K562 (cell line): ENCODE measurements around the gene HMCN1. TPM values are rescaled to one million over a fixed set of nuclear protein-coding genes. Genes with fewer than 3 reads are reported as not detected.

Experiments
- ATAC-seq: fragments of 200-7000 bp; cut with Tn5 transposase; 3 replicates; pipeline ENCODE4 v1.9.1; 2020; ENCODE audit warnings: moderate library complexity
- BruUV-seq: library from RNA; stranded (reverse); fragments of 400-500 nt; replicated peaks from 2 replicates; lab custom pipeline; 2021; lab: Mats Ljungman, UMichigan
- CTCF ChIA-PET: fragments of 300-600 bp; formaldehyde crosslinking; extraction: SDS; loops from one replicate; lab custom pipeline; 2021; ENCODE audit warnings: low intra/inter-chr PET ratio; lab: Yijun Ruan, JAX
- POLR2A ChIA-PET: fragments of 300-600, 350-650 bp; sonication (Branson Sonifier 250); formaldehyde crosslinking; extraction: SDS; loops from one replicate; lab custom pipeline; 2021; ENCODE audit warnings: antibody characterized with exemption, inconsistent platforms; lab: Yijun Ruan, JAX
- DNase-seq, 4 experiments: peaks; one replicate each; pipeline versions ENCODE4 v3.0.0 to v3.0.0-alpha.2; 2011 to 2018; ENCODE audit warnings: low spot score in 3 of 4, mixed read lengths in 3 of 4; ENCODE audit errors: extremely low read depth in 1 of 4
- FAIRE-seq: peaks from 2 replicates; lab custom pipeline; 2011; peaks lifted over from hg19 to GRCh38; lab: Jason Lieb, UNC
- H2AFZ ChIP-seq: 2 replicates; pipeline ENCODE4 v1.6.0; 2011; ENCODE audit warnings: low read depth, low read length, control low read depth, inconsistent platforms
- H3K27ac ChIP-seq: fragments of 200-600 bp; 3 replicates; pipeline ENCODE4 v1.8.0; 2011; ENCODE audit warnings: low read depth, mild to moderate bottlenecking, control low read depth, inconsistent platforms, low read length, moderate library complexity, mixed read lengths; ENCODE audit errors: extremely low read depth
- H3K27me3 ChIP-seq, 2 experiments: fragments of 300-600 bp in 1 of 2; 2 replicates in 1 of 2; 3 replicates in 1 of 2; pipeline versions ENCODE4 v1.6.0 to v1.8.0; 2011; ENCODE audit warnings: inconsistent platforms in 2 of 2, low read length in 2 of 2, mild to moderate bottlenecking in 1 of 2, mixed read lengths in 1 of 2, moderate library complexity in 1 of 2; ENCODE audit not compliant: control insufficient read depth in 2 of 2, insufficient read depth in 2 of 2
- H3K36me3 ChIP-seq: fragments of 300-600 bp; 3 replicates; pipeline ENCODE4 v1.8.0; 2011; ENCODE audit warnings: mild to moderate bottlenecking, low read length, inconsistent platforms; ENCODE audit not compliant: control insufficient read depth, insufficient read depth
- H3K4me1 ChIP-seq, 2 experiments: fragments of 200-600 bp in 1 of 2; replicated peaks in 1 of 2; 2 replicates in 1 of 2; 3 replicates in 1 of 2; pipeline versions ENCODE4 v1.5.1 to v1.8.0; 2011; ENCODE audit warnings: inconsistent platforms in 2 of 2, low read length in 2 of 2, mild to moderate bottlenecking in 1 of 2, mixed read lengths in 1 of 2, moderate library complexity in 1 of 2; ENCODE audit not compliant: control insufficient read depth in 2 of 2, insufficient read depth in 2 of 2
- H3K4me2 ChIP-seq: 2 replicates; pipeline ENCODE4 v1.6.1; 2011; ENCODE audit warnings: low read length, control low read depth, inconsistent platforms, mixed read lengths; ENCODE audit not compliant: insufficient read depth
- H3K4me3 ChIP-seq: fragments of 200-600 bp; sonication (generic), shearing (Covaris generic); 2 replicates; pipeline ENCODE4 v1.5.1; 2016; ENCODE audit warnings: control low read depth, inconsistent platforms
- H3K79me2 ChIP-seq: fragments of 200-600 bp; 3 replicates; pipeline ENCODE4 v1.8.0; 2011; ENCODE audit warnings: low read length, inconsistent platforms; ENCODE audit not compliant: control insufficient read depth, insufficient read depth
- H3K9ac ChIP-seq, 2 experiments: 2 replicates each; pipeline versions ENCODE4 v1.6.0 to v1.6.1; 2011; ENCODE audit warnings: low read depth in 2 of 2, low read length in 2 of 2, control low read depth in 1 of 2, inconsistent platforms in 1 of 2, mild to moderate bottlenecking in 1 of 2, mixed read lengths in 1 of 2; ENCODE audit not compliant: insufficient read depth in 1 of 2
- H3K9me1 ChIP-seq: one replicate; pipeline ENCODE4 v1.6.0; 2011; ENCODE audit warnings: inconsistent platforms, mild to moderate bottlenecking, low read length, moderate library complexity; ENCODE audit not compliant: control insufficient read depth, insufficient read depth
- H3K9me3 ChIP-seq: replicated peaks from 2 replicates; pipeline ENCODE4 v1.5.1; 2011; ENCODE audit warnings: low read depth, low read length, inconsistent platforms; ENCODE audit not compliant: control insufficient read depth, insufficient read depth
- H4K20me1 ChIP-seq: replicated peaks from 2 replicates; pipeline ENCODE4 v1.6.1; 2011; ENCODE audit warnings: low read length, inconsistent platforms, mixed read lengths; ENCODE audit not compliant: control insufficient read depth, insufficient read depth
- ATF2 ChIP-seq: sonication (generic); formaldehyde crosslinking; IDR thresholded peaks from 2 replicates; pipeline ENCODE4 v1.8.1; 2022; ENCODE audit warnings: missing genetic modification reagents
- CEBPB ChIP-seq: fragments of 450-650 bp; IDR thresholded peaks from 2 replicates; pipeline ENCODE4 v1.6.1; 2016; ENCODE audit warnings: missing genetic modification characterization, missing compliant biosample characterization
- CEBPG ChIP-seq, 3 experiments: fragments of 200-800 bp in 1 of 3; sonication (Bioruptor generic) in 1 of 3; sonication (generic) in 1 of 3; formaldehyde crosslinking in 1 of 3; IDR thresholded peaks in 2 of 3; conservative IDR thresholded peaks in 1 of 3; 2 replicates each; pipeline versions ENCODE4 v1.6.1 to v1.8.0; 2016 to 2022; ENCODE audit warnings: missing compliant biosample characterization in 2 of 3, missing genetic modification characterization in 2 of 3, mild to moderate bottlenecking in 1 of 3, missing genetic modification reagents in 1 of 3
- HEY1 ChIP-seq: fragments of 250-450 bp; sonication (Bioruptor Pico); IDR thresholded peaks from 2 replicates; pipeline ENCODE4 v1.5.0; 2020; ENCODE audit warnings: mild to moderate bottlenecking, moderate library complexity, borderline replicate concordance
- MAFK ChIP-seq: IDR thresholded peaks from 2 replicates; pipeline ENCODE4 v1.6.1; 2011; ENCODE audit warnings: low read length, improper control_type of control experiment
- MYBL2 ChIP-seq, 2 experiments: fragments of 450-650 bp in 1 of 2; sonication (generic) in 1 of 2; formaldehyde crosslinking in 1 of 2; IDR thresholded peaks; 2 replicates each; pipeline versions ENCODE4 v1.6.1 to v1.8.1; 2017 to 2022; ENCODE audit warnings: borderline replicate concordance in 1 of 2, inconsistent platforms in 1 of 2, low read depth in 1 of 2, mild to moderate bottlenecking in 1 of 2, missing genetic modification reagents in 1 of 2, moderate library complexity in 1 of 2
- NFYB ChIP-seq: IDR thresholded peaks from 2 replicates; pipeline ENCODE4 v1.6.1; 2011; ENCODE audit warnings: mild to moderate bottlenecking, moderate library complexity; ENCODE audit not compliant: insufficient read length; ENCODE audit errors: extremely low read depth
- RHOXF2B ChIP-seq: fragments of 250-450 bp; sonication (Bioruptor Pico); conservative IDR thresholded peaks from 2 replicates; pipeline ENCODE4 v1.5.1; 2021
- SRSF3 ChIP-seq: fragments of 200-400 bp; formaldehyde crosslinking; IDR thresholded peaks from 2 replicates; pipeline ENCODE4 v1.6.1; 2016; ENCODE audit warnings: mild to moderate bottlenecking, low read length, moderate library complexity; ENCODE audit not compliant: insufficient read depth
- ZNF449 ChIP-seq: fragments of 250-450 bp; sonication (Bioruptor Pico); IDR thresholded peaks from 2 replicates; pipeline ENCODE4 v1.8.0; 2022; ENCODE audit warnings: moderate library complexity, mild to moderate bottlenecking, inconsistent platforms
- WGBS: fragments of 100-300 bp; shearing (Covaris generic); methylation state at CpG from one replicate; pipeline ENCODE4 v1.1.6; 2016; ENCODE audit warnings: low coverage, mixed read lengths; ENCODE audit not compliant: insufficient coverage; ENCODE audit errors: missing lambda C conversion rate; 5-methylcytosine and 5-hydroxymethylcytosine counted together
- in situ Hi-C: fragments of 300-500 bp; cut with MboI; formaldehyde crosslinking; loops from 4 replicates; pipeline ENCODE4 v1.15.0; 2018; ENCODE audit warnings: inconsistent platforms, mixed read lengths
- intact Hi-C: fragments of 100-400 bp; cut with micrococcal nuclease; formaldehyde crosslinking; loops from 2 replicates; pipeline ENCODE4 v1.14.2; 2022
- polyA plus RNA-seq, 8 experiments: library from polyadenylated mRNA; depleted of rRNA in 4 of 8; stranded (reverse) in 5 of 8; unstranded in 3 of 8; fragments of >200 nt; fragmentation: Nextera tagmentation in 2 of 8; fragmentation: Illumina TruSeq in 1 of 8; extraction: Ambion mirVana in 2 of 8; extraction: Trizol in 1 of 8; gene quantifications; 2 replicates each; pipeline versions ENCODE4 v1.2.1 to v1.2.3, GENCODE V29; 2011 to 2014; ENCODE audit warnings: inconsistent platforms in 1 of 8, missing spikeins in 1 of 8
- total RNA-seq, 7 experiments: library from RNA; depleted of rRNA in 6 of 7; stranded (reverse); fragments of >200 nt in 6 of 7; fragmentation: Illumina TruSeq in 2 of 7; extraction: Trizol in 2 of 7; gene quantifications; 2 replicates each; pipeline versions ENCODE4 v1.2.1 to v1.2.3, GENCODE V29; 2011 to 2021; ENCODE audit warnings: low replicate concordance in 1 of 7
- TF ChIP-seq, protein P1 (sequence below): fragments of 200-400 bp; formaldehyde crosslinking; IDR thresholded peaks from 2 replicates; pipeline ENCODE4 v1.6.1; 2017; ENCODE audit warnings: mild to moderate bottlenecking, low read depth, low read length, moderate library complexity

Gene HMCN1
- total and polyA plus RNA-seq, 9 of the 15 experiments (the other 6 are each of a cell fraction or from before 2014, with no cell fraction given): 0.07 to 0.36 (median 0.21) TPM

DNA sequence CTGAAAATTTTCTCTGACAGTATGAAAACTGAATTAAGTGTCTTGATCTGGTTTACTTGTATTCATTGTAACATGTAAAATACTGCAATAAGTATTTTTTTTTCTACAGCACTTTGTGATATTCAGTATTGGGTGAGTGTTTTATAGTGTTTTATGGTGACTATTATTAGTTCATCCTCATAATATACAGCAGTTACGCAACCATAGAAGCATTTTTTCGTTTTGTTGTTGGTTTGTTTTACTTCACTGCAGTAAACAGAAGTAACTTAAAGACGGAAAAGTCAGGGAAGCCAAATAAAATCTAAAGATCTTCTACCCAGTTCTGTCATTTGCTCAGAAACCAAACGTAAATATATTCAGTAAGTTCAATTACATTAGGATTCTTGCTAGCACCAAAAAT, 390.8 kb downstream of the HMCN1 start:
- H2AFZ ChIP-seq: no peak overlapping the region
- intact Hi-C loops (no loop called here), in situ Hi-C loops (no loop called here)
- TF ChIP-seq RHOXF2B (CRISPR knock-in tag) (no peak), CEBPG (CRISPR knock-in tag; IDR thresholded peaks at IDR 0.05) (no peak), CEBPG (tag; conservative IDR thresholded peaks at IDR 0.05 in 1 of 2, IDR thresholded peaks at IDR 0.05 in 1 of 2) (peak; percentile 49 to 58; a peak in 3 of 4 replicates), MAFK (no peak), MYBL2 (IDR thresholded peaks at IDR 0.05; ENCODE audit: low read depth) (no peak), MYBL2 (CRISPR knock-in tag; IDR thresholded peaks at IDR 0.05; ENCODE audit: borderline replicate concordance) (no peak), HEY1 (CRISPR knock-in tag) (no peak), CEBPB (tag) (peak; percentile 79), ATF2 (CRISPR knock-in tag) (no peak), ZNF449 (CRISPR knock-in tag) (no peak), NFYB (no peak), SRSF3 (no peak)
- TF ChIP-seq, protein P1, sequence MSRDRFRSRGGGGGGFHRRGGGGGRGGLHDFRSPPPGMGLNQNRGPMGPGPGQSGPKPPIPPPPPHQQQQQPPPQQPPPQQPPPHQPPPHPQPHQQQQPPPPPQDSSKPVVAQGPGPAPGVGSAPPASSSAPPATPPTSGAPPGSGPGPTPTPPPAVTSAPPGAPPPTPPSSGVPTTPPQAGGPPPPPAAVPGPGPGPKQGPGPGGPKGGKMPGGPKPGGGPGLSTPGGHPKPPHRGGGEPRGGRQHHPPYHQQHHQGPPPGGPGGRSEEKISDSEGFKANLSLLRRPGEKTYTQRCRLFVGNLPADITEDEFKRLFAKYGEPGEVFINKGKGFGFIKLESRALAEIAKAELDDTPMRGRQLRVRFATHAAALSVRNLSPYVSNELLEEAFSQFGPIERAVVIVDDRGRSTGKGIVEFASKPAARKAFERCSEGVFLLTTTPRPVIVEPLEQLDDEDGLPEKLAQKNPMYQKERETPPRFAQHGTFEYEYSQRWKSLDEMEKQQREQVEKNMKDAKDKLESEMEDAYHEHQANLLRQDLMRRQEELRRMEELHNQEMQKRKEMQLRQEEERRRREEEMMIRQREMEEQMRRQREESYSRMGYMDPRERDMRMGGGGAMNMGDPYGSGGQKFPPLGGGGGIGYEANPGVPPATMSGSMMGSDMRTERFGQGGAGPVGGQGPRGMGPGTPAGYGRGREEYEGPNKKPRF: no peak
- no peak overlapping the region for H3K9ac ChIP-seq
- H3K36me3 ChIP-seq: no peaks in the 10 kb centered on the region
- H3K4me1 ChIP-seq: peaks cover 0 to 7% of the 10 kb centered on the region in 2 experiments; a peak in 3 of 5 replicates
- ATAC-seq: no peak
- H3K9me1 ChIP-seq: no peaks in the 10 kb centered on the region
- no peak overlapping the region for H3K4me2 ChIP-seq
- H3K79me2 ChIP-seq: no peaks in the 10 kb centered on the region
- H3K4me3 ChIP-seq: no peak overlapping the region
- CTCF ChIA-PET: no interaction called here
- no peak for FAIRE-seq
- no peaks in the 10 kb centered on the region for H3K27me3 ChIP-seq
- H3K9me3 ChIP-seq: no peaks in the 10 kb centered on the region
- H4K20me1 ChIP-seq: no peaks in the 10 kb centered on the region
- no peak overlapping the region for H3K27ac ChIP-seq
- BruUV-seq: no TSS peak
- 70% methylated on average over 4 of the region's 4 CpGs for WGBS
- POLR2A ChIA-PET: no interaction called here
- DNase-seq: no peak
